Prostate gland (tissue), 2 donors: ENCODE results near the gene KIDINS220. TPM values are rescaled to one million over a fixed set of nuclear protein-coding genes. Genes with fewer than 3 reads are reported as not detected.

ENCODE experiments used
- DNase-seq: peaks from one replicate; pipeline ENCODE4 v3.0.0-alpha.2; 2019; ENCODE audit warnings: low spot score
- H3K27ac ChIP-seq, 2 donors: fragments of 200-600 bp; sonication (generic); 2 replicates each; pipeline ENCODE4 v1.5.1; 2017 to 2019
- H3K27me3 ChIP-seq: fragments of 200-600 bp; sonication (generic); replicated peaks from 2 replicates; pipeline ENCODE4 v1.5.1; 2019; ENCODE audit not compliant: insufficient read depth
- H3K36me3 ChIP-seq, 2 donors: fragments of 200-600 bp; sonication (generic); 1 replicate in 1 of 2; 2 replicates in 1 of 2; pipeline versions ENCODE4 v1.5.1 to v1.8.1; 2017 to 2019
- H3K4me1 ChIP-seq: fragments of 200-600 bp; sonication (generic); replicated peaks from 2 replicates; pipeline ENCODE4 v1.5.1; 2019
- H3K4me3 ChIP-seq, 2 donors: fragments of 200-600 bp; sonication (generic); 2 replicates each; pipeline ENCODE4 v1.5.1; 2017 to 2019
- H3K9me3 ChIP-seq: fragments of 200-600 bp; sonication (generic); 2 replicates; pipeline ENCODE4 v1.5.1; 2017
- POLR2A ChIP-seq: fragments of 450-650 bp; IDR thresholded peaks from one replicate; pipeline ENCODE4 v1.6.1; 2016; ENCODE audit warnings: antibody characterized with exemption, mild to moderate bottlenecking
- POLR2AphosphoS5 ChIP-seq: sonication (generic); formaldehyde crosslinking; IDR thresholded peaks from one replicate; pipeline ENCODE4 v1.6.1; 2017; ENCODE audit warnings: antibody characterized with exemption
- WGBS: methylation state at CpG from one replicate; pipeline ENCODE4 v1.1.5; 2018; 5-methylcytosine and 5-hydroxymethylcytosine counted together
- intact Hi-C: fragments of 100-400 bp; cut with DNase I; formaldehyde crosslinking; loops from one replicate; pipeline ENCODE4 v1.14.2; 2022
- total RNA-seq, 2 donors: library from RNA; depleted of rRNA; stranded (reverse); fragments of >200 nt; gene quantifications; one replicate each; pipeline ENCODE4 v1.1.0, GENCODE V29; 2016
- TF ChIP-seq, protein P1 (sequence below), 4 experiments: fragments of 200-600 bp in 2 of 4; fragments of 450-650 bp in 2 of 4; sonication (generic) in 2 of 4; IDR thresholded peaks; 1 replicate in 3 of 4; 2 replicates in 1 of 4; pipeline ENCODE4 v1.5.1; 2016 to 2019; ENCODE audit warnings: antibody characterized with exemption in 4 of 4, mild to moderate bottlenecking in 2 of 4, moderate library complexity in 2 of 4

Gene KIDINS220
- total RNA-seq, 2 donors from 2014 or later = 46.2 to 84.5 TPM

DNA sequence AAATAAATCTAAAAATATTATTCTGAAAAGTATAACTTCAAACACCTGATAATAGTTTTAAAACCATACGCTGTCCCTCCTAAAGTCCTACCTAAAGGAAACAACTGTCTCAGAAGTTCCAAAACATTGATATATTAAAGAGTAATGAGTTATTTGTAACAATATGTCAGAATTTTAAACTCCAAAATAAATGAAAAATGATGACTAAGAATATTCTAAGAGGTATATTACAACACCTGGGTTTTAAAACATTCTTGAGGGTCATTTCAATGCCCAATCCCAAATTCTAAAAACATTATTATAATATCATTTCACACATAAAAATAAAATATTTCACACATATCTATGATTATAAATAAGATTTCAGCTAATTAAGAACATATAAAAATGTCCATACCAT lies 20.2 kb downstream of the KIDINS220 start:
- DNase-seq = no peak
- H3K4me1 ChIP-seq = no peaks in the 10 kb centered on the region
- H3K4me3 ChIP-seq = no peak overlapping the region
- no peaks in the 10 kb centered on the region for H3K9me3 ChIP-seq
- no peaks in the 10 kb centered on the region for H3K27me3 ChIP-seq
- TF ChIP-seq, protein P1, sequence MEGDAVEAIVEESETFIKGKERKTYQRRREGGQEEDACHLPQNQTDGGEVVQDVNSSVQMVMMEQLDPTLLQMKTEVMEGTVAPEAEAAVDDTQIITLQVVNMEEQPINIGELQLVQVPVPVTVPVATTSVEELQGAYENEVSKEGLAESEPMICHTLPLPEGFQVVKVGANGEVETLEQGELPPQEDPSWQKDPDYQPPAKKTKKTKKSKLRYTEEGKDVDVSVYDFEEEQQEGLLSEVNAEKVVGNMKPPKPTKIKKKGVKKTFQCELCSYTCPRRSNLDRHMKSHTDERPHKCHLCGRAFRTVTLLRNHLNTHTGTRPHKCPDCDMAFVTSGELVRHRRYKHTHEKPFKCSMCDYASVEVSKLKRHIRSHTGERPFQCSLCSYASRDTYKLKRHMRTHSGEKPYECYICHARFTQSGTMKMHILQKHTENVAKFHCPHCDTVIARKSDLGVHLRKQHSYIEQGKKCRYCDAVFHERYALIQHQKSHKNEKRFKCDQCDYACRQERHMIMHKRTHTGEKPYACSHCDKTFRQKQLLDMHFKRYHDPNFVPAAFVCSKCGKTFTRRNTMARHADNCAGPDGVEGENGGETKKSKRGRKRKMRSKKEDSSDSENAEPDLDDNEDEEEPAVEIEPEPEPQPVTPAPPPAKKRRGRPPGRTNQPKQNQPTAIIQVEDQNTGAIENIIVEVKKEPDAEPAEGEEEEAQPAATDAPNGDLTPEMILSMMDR (IDR thresholded peaks at IDR 0.05) = no peak
- TF ChIP-seq POLR2AphosphoS5 (no peak), POLR2A (no peak)
- 96% methylated on average over 1 of the region's 1 CpG for WGBS
- no peaks in the 10 kb centered on the region for H3K36me3 ChIP-seq
- no peak overlapping the region for H3K27ac ChIP-seq
- intact Hi-C loops = no loop called here

DNA sequence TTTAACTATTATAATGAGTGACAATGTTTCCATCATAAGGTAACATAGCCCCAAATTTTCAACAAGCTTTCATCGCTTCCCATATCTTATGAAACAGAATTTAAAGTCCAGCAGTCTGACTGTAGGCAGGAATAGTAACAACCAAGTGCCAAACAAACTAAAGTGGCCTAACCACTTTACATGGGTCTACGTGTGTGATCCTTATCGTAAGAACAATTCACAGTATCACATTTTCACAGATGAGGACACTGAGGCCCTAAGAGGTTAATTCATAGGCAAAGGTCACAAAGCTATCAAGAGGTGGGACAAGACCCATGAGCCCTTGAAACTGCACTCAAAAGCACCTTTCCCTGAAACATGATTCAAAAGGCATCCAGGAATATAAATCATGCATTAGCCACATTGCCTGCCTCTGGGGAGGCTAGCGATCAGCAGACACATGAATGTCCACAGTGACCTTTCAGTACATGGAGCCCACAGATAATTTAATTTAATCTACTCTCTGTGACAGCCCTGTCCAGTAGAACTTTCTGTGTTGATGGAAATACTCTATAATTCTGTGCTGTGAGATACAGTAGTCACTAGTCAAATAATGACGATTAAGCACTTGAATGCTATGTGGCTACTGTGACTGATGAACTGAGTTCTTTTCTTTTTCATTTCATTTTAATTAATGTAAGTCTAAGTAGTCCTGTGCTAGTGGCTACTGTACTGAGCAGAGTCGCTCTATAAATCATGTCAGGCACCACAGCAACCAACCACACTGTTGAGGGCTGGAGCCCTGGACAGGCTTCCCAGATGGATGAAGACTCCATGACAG lies 30.3 kb downstream of the KIDINS220 start:
- no peaks in the 10 kb centered on the region for H3K27me3 ChIP-seq
- H3K9me3 ChIP-seq = no peaks in the 10 kb centered on the region
- no peaks in the 10 kb centered on the region for H3K4me1 ChIP-seq
- H3K36me3 ChIP-seq = peaks cover 0 to 5% of the 10 kb centered on the region in 2 donors
- DNase-seq = no peak
- intact Hi-C loops = no loop called here
- H3K4me3 ChIP-seq = no peak overlapping the region
- H3K27ac ChIP-seq = no peak overlapping the region
- 90% methylated on average over 6 of the region's 6 CpGs for WGBS
- TF ChIP-seq, protein P1 (IDR thresholded peaks at IDR 0.05) = no peak
- TF ChIP-seq POLR2AphosphoS5 (no peak), POLR2A (no peak)

DNA sequence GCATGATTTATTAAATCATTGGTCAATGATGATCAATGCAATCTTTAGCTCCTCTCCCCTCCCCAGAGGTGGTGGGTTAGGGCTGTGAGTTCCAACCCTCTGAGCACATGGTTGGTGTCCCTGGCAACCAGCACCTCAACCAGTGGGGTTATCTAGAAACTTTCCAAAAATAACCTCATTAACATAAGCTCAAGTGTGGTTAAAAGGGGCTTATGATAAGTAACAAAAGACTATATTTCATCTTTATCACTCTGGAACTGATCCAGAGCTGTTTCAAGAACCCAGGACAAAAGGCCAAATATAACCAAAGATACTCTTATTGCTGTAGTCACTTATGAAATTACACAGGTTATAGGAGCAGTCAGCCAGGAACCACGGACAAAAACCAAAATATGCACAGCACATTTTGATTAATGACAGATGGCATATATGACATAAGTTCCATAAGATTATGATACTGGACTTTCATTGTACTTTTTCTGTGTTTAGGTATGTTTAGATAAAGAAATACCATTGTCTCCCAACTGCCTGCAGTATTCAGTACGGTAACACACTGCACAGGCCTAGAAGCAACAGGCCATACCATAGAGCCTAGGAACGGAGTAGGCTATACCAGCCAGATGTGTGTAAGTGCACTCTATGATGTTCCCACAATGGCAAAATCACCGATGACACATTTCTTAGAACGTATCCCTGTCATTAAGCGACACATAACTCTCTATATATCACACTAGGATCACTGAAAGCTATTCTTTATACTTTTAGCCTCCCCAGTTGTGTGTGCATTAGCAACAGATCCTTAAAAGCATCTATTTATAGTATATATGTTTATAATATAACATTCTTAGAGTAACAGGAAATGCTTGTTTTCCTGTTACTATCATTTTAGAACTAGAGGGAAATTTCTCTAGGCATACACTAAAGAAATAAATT lies 31.9 kb downstream of the KIDINS220 start:
- Histone ChIP-seq H3K4me3 (no peak overlapping the region), H3K9me3 (no peaks in the 10 kb centered on the region), H3K4me1 (no peaks in the 10 kb centered on the region), H3K36me3 (peaks cover 0 to 5% of the 10 kb centered on the region in 2 donors), H3K27ac (no peak overlapping the region), H3K27me3 (no peaks in the 10 kb centered on the region)
- DNase-seq = no peak
- TF ChIP-seq POLR2A = no peak
- TF ChIP-seq, protein P1 (IDR thresholded peaks at IDR 0.05) = no peak
- TF ChIP-seq POLR2AphosphoS5 = no peak
- 85% methylated on average over 6 of the region's 6 CpGs for WGBS
- intact Hi-C loops = no loop called here

DNA sequence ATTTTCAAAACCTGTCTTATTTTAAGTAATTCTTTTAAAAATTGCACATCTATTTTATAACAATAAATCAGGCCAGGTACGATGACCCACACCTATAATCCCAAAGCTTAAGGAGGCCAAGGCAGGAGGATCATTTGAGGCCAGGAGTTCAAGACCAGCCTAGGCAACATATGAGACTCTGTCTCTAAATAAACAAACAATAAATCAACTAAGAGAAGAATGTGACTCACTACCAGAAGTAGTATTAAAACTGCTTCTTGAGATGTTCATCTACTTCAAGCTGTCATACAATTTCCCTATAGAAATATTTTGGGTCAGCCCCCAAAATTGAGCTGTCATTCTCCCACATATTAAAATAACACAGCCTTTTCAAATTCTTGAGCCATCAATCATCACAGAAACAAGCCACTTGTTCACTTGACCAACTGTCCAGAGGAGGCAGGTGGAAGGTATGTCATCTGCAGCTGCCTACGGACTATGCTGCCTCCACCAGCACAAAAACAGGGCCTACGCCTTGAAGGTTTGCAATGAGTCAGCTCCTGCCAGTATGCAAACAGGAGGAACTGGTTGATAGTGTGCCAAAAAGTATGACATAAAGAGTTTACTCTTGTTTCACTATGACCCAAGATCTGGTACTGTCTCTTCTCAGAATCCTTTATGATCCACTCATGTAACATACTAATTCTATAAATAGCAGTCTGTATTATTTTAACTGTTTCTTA lies 33.6 kb downstream of the KIDINS220 start:
- H3K9me3 ChIP-seq = no peaks in the 10 kb centered on the region
- peak; percentile 85 for TF ChIP-seq POLR2AphosphoS5
- TF ChIP-seq POLR2A = no peak
- TF ChIP-seq, protein P1 (IDR thresholded peaks at IDR 0.05) = peak in 2 of 4 experiments; percentile 8 to 23
- H3K4me1 ChIP-seq = no peaks in the 10 kb centered on the region
- 54% methylated on average over 3 of the region's 3 CpGs for WGBS
- DNase-seq = peak; percentile 69
- no peaks in the 10 kb centered on the region for H3K27me3 ChIP-seq
- intact Hi-C loops = no loop called here
- H3K27ac ChIP-seq = no peak overlapping the region
- peaks cover 0 to 5% of the 10 kb centered on the region in 2 donors for H3K36me3 ChIP-seq
- H3K4me3 ChIP-seq = no peak overlapping the region
